H9 (cell line): ENCODE measurements around the gene ANKS1B. TPM values are rescaled to one million over a fixed set of nuclear protein-coding genes. Genes with fewer than 3 reads are reported as not detected.

Experiments
- DNase-seq: peaks from one replicate; pipeline ENCODE4 v3.0.0-alpha.2; 2017
- H2AFZ ChIP-seq: one replicate; pipeline ENCODE4 v1.6.1; 2013; ENCODE audit warnings: mild to moderate bottlenecking, low read length, control low read depth, moderate library complexity
- H2AK5ac ChIP-seq: 2 replicates; pipeline ENCODE4 v1.6.1; 2013; ENCODE audit warnings: low read length, control low read depth, mixed read lengths; ENCODE audit not compliant: insufficient read length
- H2BK120ac ChIP-seq: one replicate; pipeline ENCODE4 v1.6.1; 2013; ENCODE audit warnings: low read depth, mild to moderate bottlenecking, low read length, control low read depth, inconsistent platforms; ENCODE audit not compliant: poor library complexity, severe bottlenecking
- H2BK12ac ChIP-seq: 2 replicates; pipeline ENCODE4 v1.6.1; 2013; ENCODE audit warnings: low read length, control low read depth, mixed read lengths, low read depth; ENCODE audit not compliant: insufficient read length
- H2BK15ac ChIP-seq: 2 replicates; pipeline ENCODE4 v1.6.1; 2013; ENCODE audit warnings: low read depth, low read length, control low read depth
- H2BK20ac ChIP-seq: one replicate; pipeline ENCODE4 v1.6.1; 2013; ENCODE audit warnings: low read depth, mild to moderate bottlenecking, low read length, control low read depth, inconsistent platforms; ENCODE audit not compliant: poor library complexity, severe bottlenecking
- H2BK5ac ChIP-seq: 2 replicates; pipeline ENCODE4 v1.6.1; 2013; ENCODE audit warnings: low read length, control low read depth, mixed read lengths; ENCODE audit not compliant: insufficient read length
- H3K14ac ChIP-seq: 2 replicates; pipeline ENCODE4 v1.6.1; 2013; ENCODE audit warnings: low read length, control low read depth; ENCODE audit not compliant: insufficient read depth
- H3K18ac ChIP-seq: 2 replicates; pipeline ENCODE4 v1.6.1; 2013; ENCODE audit warnings: low read depth, mild to moderate bottlenecking, mixed read lengths, low read length, control low read depth; ENCODE audit not compliant: insufficient read length
- H3K23ac ChIP-seq: 2 replicates; pipeline ENCODE4 v1.6.1; 2013; ENCODE audit warnings: low read length, control low read depth, mixed read lengths, low read depth; ENCODE audit not compliant: insufficient read length
- H3K23me2 ChIP-seq: 2 replicates; pipeline ENCODE4 v1.6.1; 2013; ENCODE audit warnings: low read depth, mild to moderate bottlenecking, mixed read lengths, low read length, control low read depth; ENCODE audit not compliant: insufficient read length, poor library complexity, severe bottlenecking
- H3K27ac ChIP-seq: 2 replicates; pipeline ENCODE4 v1.5.1; 2013; ENCODE audit warnings: low read length, control low read depth, mixed read lengths, low read depth; ENCODE audit not compliant: insufficient read length
- H3K27me3 ChIP-seq: 2 replicates; pipeline ENCODE4 v1.6.1; 2013; ENCODE audit warnings: low read length, control low read depth, inconsistent platforms; ENCODE audit not compliant: insufficient read depth
- H3K4ac ChIP-seq: 2 replicates; pipeline ENCODE4 v1.6.1; 2013; ENCODE audit warnings: low read depth, mild to moderate bottlenecking, control low read depth, inconsistent platforms, low read length, moderate library complexity
- H3K4me1 ChIP-seq: 2 replicates; pipeline ENCODE4 v1.6.1; 2013; ENCODE audit warnings: low read length, control low read depth, inconsistent platforms; ENCODE audit not compliant: insufficient read depth
- H3K4me2 ChIP-seq: 2 replicates; pipeline ENCODE4 v1.6.1; 2013; ENCODE audit warnings: low read length, control low read depth, mixed read lengths; ENCODE audit not compliant: insufficient read length, insufficient read depth
- H3K56ac ChIP-seq: 2 replicates; pipeline ENCODE4 v1.6.1; 2013; ENCODE audit warnings: low read depth, mild to moderate bottlenecking, mixed read lengths, low read length, control low read depth; ENCODE audit not compliant: insufficient read length
- H3K79me1 ChIP-seq: 2 replicates; pipeline ENCODE4 v1.6.1; 2013; ENCODE audit warnings: low read depth, mild to moderate bottlenecking, moderate library complexity, low read length, control low read depth, inconsistent platforms; ENCODE audit not compliant: insufficient read depth, poor library complexity, severe bottlenecking
- H3K79me2 ChIP-seq: 2 replicates; pipeline ENCODE4 v1.6.1; 2013; ENCODE audit warnings: low read length, control low read depth, inconsistent platforms; ENCODE audit not compliant: insufficient read depth
- H3K9ac ChIP-seq: 2 replicates; pipeline ENCODE4 v1.6.1; 2013; ENCODE audit warnings: low read length, control low read depth, mixed read lengths; ENCODE audit not compliant: insufficient read length; ENCODE audit errors: extremely low read depth
- H3K9me3 ChIP-seq: one replicate; pipeline ENCODE4 v1.6.1; 2013; ENCODE audit warnings: low read depth, low read length, inconsistent platforms; ENCODE audit not compliant: control insufficient read depth
- H3T11ph ChIP-seq: one replicate; pipeline ENCODE4 v1.6.1; 2013; ENCODE audit warnings: mild to moderate bottlenecking, low read length, control low read depth, inconsistent platforms
- H4K20me1 ChIP-seq: one replicate; pipeline ENCODE4 v1.6.1; 2013; ENCODE audit not compliant: control insufficient read depth, insufficient read length, insufficient read depth
- H4K5ac ChIP-seq: 2 replicates; pipeline ENCODE4 v1.6.1; 2013; ENCODE audit warnings: low read depth, mild to moderate bottlenecking, mixed read lengths, low read length, control low read depth; ENCODE audit not compliant: insufficient read length
- H4K8ac ChIP-seq: replicated peaks from 2 replicates; pipeline ENCODE4 v1.6.1; 2013; ENCODE audit warnings: low read length, control low read depth, mixed read lengths, low read depth; ENCODE audit not compliant: insufficient read length
- H4K91ac ChIP-seq: 2 replicates; pipeline ENCODE4 v1.6.1; 2013; ENCODE audit warnings: low read depth, mild to moderate bottlenecking, moderate library complexity, mixed read lengths, low read length, control low read depth; ENCODE audit not compliant: insufficient read length
- H3K27ac Mint-ChIP-seq, 3 experiments: 2 replicates in 2 of 3; 3 replicates in 1 of 3; pipeline ENCODE4 v1.8.0; 2020 to 2021; ENCODE audit warnings: mixed read lengths in 3 of 3, mild to moderate bottlenecking in 1 of 3, moderate library complexity in 1 of 3
- H3K27me3 Mint-ChIP-seq: 2 replicates; pipeline ENCODE4 v1.8.0; 2021; ENCODE audit warnings: low read depth, mild to moderate bottlenecking, moderate library complexity, mixed read lengths
- H3K36me3 Mint-ChIP-seq, 3 experiments: 2 replicates in 2 of 3; 3 replicates in 1 of 3; pipeline ENCODE4 v1.8.0; 2020 to 2021; ENCODE audit warnings: low read depth in 3 of 3, mixed read lengths in 3 of 3; ENCODE audit not compliant: insufficient read depth in 1 of 3
- H3K4me1 Mint-ChIP-seq, 2 experiments: 2 replicates each; pipeline ENCODE4 v1.8.0; 2020; ENCODE audit warnings: mixed read lengths in 2 of 2
- H3K4me3 Mint-ChIP-seq, 2 experiments: 2 replicates in 1 of 2; 3 replicates in 1 of 2; pipeline ENCODE4 v1.8.0; 2020 to 2021; ENCODE audit warnings: mild to moderate bottlenecking in 2 of 2, mixed read lengths in 2 of 2, moderate library complexity in 1 of 2
- H3K9me3 Mint-ChIP-seq, 2 experiments: 2 replicates in 1 of 2; 3 replicates in 1 of 2; pipeline ENCODE4 v1.8.0; 2020; ENCODE audit warnings: mild to moderate bottlenecking in 2 of 2, mixed read lengths in 2 of 2, moderate library complexity in 1 of 2
- CTCF ChIP-seq: fragments of 200-600 bp; sonication (generic); conservative IDR thresholded peaks from 3 replicates; pipeline ENCODE4 v1.8.0; 2021; ENCODE audit warnings: antibody characterized with exemption, mild to moderate bottlenecking
- total RNA-seq: library from RNA; stranded (reverse); gene quantifications from 2 replicates; pipeline ENCODE4 v1.2.1, GENCODE V29; 2021

ANKS1B gene
- total RNA-seq, 1 experiment from 2014 or later: 4.1 TPM

DNA sequence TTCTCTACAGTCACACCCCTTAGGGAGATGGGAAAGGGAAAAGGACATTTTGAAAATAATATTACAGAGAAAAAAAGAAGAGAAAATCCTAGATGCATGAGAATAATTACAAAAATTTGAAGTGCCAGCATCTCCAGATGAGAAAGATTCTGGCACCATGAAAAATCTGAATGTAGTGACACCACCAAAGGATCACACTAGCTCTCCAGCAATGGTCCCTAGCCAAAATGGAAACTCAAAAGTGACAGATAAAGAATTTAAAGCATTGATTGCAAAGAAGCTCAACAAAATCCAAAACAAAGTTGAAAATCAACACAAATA lies 364.6 kb downstream of the ANKS1B start:
- Mint-ChIP-seq H3K9me3 (peaks cover 0 to 10% of the 10 kb centered on the region in 2 experiments; a peak in 4 of 5 replicates), H3K27me3 (no peaks in the 10 kb centered on the region), H3K27ac (no peak overlapping the region), H3K36me3 (no peaks in the 10 kb centered on the region), H3K4me3 (no peak overlapping the region), H3K4me1 (peaks cover 0 to 3% of the 10 kb centered on the region in 2 experiments; a peak in 2 of 4 replicates)
- TF ChIP-seq CTCF: no peak
- Histone ChIP-seq H3K18ac (no peak overlapping the region), H4K91ac (no peak overlapping the region), H2BK20ac (no peak overlapping the region), H3K9me3 (no peaks in the 10 kb centered on the region), H3K27ac (no peak overlapping the region), H4K20me1 (no peaks in the 10 kb centered on the region), H3K79me1 (no peaks in the 10 kb centered on the region), H3K23me2 (no peaks in the 10 kb centered on the region), H2BK5ac (no peak overlapping the region), H3K27me3 (no peaks in the 10 kb centered on the region), H3K4ac (no peak overlapping the region), H3K9ac (no peak overlapping the region), H3K79me2 (no peaks in the 10 kb centered on the region), H4K8ac (no peak overlapping the region), H3K4me2 (no peak overlapping the region), H3K23ac (no peak overlapping the region), H2AFZ (no peak overlapping the region), H2BK120ac (no peak overlapping the region), H2AK5ac (no peak overlapping the region), H4K5ac (no peak overlapping the region), H3K56ac (no peak overlapping the region), H2BK15ac (no peak overlapping the region), H3K4me1 (no peaks in the 10 kb centered on the region), H2BK12ac (no peak overlapping the region), H3K14ac (no peak overlapping the region), H3T11ph (no peak overlapping the region)
- DNase-seq: no peak
